Mesothelial cell of epicardium (in vitro differentiated cells): ENCODE data around the gene EEFSEC. TPM values are rescaled to one million over a fixed set of nuclear protein-coding genes. Genes with fewer than 3 reads are reported as not detected.
A peak's percentile ranks its signal among the peaks of the same experiment; 100 is the strongest.

ENCODE experiments used
- DNase-seq, 2 experiments: peaks; one replicate each; pipeline ENCODE4 v3.0.0; 2021; ENCODE audit warnings: low spot score in 2 of 2; ENCODE audit not compliant: unreplicated experiment in 2 of 2
- H3K27ac Mint-ChIP-seq: 2 replicates; pipeline ENCODE4 v1.8.0; 2021; ENCODE audit warnings: mixed read lengths
- H3K27me3 Mint-ChIP-seq: 2 replicates; pipeline ENCODE4 v1.8.0; 2021; ENCODE audit warnings: low read depth, mixed read lengths
- H3K36me3 Mint-ChIP-seq: 2 replicates; pipeline ENCODE4 v1.8.0; 2021; ENCODE audit warnings: mixed read lengths
- H3K4me1 Mint-ChIP-seq: 2 replicates; pipeline ENCODE4 v1.8.0; 2021; ENCODE audit warnings: mixed read lengths
- H3K4me3 Mint-ChIP-seq: 2 replicates; pipeline ENCODE4 v1.8.0; 2021; ENCODE audit warnings: mild to moderate bottlenecking, moderate library complexity, mixed read lengths
- H3K9me3 Mint-ChIP-seq: 2 replicates; pipeline ENCODE4 v1.8.0; 2021; ENCODE audit warnings: mixed read lengths
- total RNA-seq: library from RNA; stranded (reverse); gene quantifications from 3 replicates; pipeline ENCODE4 v1.2.1, GENCODE V29; 2021
- TF ChIP-seq, protein P1 (sequence below): fragments of 200-600 bp; sonication (generic); IDR thresholded peaks from one replicate; pipeline ENCODE4 v1.5.0; 2021; ENCODE audit warnings: antibody characterized with exemption; ENCODE audit not compliant: unreplicated experiment

Gene EEFSEC
- total RNA-seq, 1 donor from 2014 or later, result 19.4 TPM

DNA sequence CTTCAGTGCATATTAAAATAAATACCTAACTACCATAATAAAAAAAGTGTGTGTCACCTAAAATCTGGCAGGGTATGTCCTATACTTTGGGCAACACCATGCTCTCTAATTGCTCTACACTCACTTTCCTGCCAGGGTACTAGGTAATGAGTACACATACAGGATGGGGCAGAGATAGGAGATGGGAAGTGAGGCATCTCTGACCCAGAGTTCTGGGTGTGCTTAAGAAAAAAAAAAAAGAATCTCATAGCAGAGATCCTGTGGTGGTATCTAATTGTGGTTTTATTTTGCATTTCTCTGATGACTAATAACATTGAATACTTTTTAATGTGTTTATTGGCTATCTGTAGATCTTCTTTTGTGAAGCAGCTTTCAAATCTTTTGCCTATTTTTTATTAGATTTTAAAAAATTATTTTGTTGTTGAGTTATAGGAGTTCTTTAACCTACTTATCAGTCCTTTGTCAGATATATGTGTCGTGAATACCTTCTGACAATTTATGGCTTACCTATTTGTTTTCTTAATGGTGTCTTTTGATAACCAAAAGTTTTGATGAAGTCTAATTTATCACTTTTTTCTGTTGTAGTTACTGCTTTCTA, 48.0 kb downstream of the EEFSEC start:
- no peaks in the 10 kb centered on the region for H3K9me3 Mint-ChIP-seq
- no peak overlapping the region for H3K27ac Mint-ChIP-seq
- no peak overlapping the region for H3K4me3 Mint-ChIP-seq
- peaks cover 49% of the 10 kb centered on the region for H3K4me1 Mint-ChIP-seq
- H3K27me3 Mint-ChIP-seq, result no peaks in the 10 kb centered on the region
- TF ChIP-seq, protein P1, sequence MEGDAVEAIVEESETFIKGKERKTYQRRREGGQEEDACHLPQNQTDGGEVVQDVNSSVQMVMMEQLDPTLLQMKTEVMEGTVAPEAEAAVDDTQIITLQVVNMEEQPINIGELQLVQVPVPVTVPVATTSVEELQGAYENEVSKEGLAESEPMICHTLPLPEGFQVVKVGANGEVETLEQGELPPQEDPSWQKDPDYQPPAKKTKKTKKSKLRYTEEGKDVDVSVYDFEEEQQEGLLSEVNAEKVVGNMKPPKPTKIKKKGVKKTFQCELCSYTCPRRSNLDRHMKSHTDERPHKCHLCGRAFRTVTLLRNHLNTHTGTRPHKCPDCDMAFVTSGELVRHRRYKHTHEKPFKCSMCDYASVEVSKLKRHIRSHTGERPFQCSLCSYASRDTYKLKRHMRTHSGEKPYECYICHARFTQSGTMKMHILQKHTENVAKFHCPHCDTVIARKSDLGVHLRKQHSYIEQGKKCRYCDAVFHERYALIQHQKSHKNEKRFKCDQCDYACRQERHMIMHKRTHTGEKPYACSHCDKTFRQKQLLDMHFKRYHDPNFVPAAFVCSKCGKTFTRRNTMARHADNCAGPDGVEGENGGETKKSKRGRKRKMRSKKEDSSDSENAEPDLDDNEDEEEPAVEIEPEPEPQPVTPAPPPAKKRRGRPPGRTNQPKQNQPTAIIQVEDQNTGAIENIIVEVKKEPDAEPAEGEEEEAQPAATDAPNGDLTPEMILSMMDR, result no peak
- no peak for DNase-seq
- H3K36me3 Mint-ChIP-seq, result peaks cover 5% of the 10 kb centered on the region

DNA sequence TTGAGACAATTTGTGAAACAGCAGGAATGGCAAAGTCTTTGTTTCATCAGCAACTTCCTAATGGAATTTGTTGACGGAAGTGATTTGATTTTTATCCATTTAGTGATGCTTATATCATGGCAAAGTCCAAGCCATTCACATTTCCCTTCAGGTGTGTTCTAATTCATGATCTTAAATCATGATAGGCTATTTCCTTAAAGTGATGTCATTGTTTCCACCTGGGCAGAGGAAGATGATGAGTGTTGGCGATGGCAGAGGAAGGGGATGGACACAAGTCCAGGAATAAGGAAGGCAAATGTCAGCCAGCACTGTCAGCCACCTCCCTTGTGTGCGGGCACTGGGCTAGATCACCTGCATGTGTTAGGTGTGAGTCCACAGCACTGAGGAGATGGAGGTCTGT, 49.9 kb downstream of the EEFSEC start:
- no peaks in the 10 kb centered on the region for H3K9me3 Mint-ChIP-seq
- H3K36me3 Mint-ChIP-seq, result peaks cover 5% of the 10 kb centered on the region
- TF ChIP-seq, protein P1, result no peak
- H3K27me3 Mint-ChIP-seq, result no peaks in the 10 kb centered on the region
- H3K4me3 Mint-ChIP-seq, result no peak overlapping the region
- no peak overlapping the region for H3K27ac Mint-ChIP-seq
- H3K4me1 Mint-ChIP-seq, result peaks cover 50% of the 10 kb centered on the region
- no peak for DNase-seq

DNA sequence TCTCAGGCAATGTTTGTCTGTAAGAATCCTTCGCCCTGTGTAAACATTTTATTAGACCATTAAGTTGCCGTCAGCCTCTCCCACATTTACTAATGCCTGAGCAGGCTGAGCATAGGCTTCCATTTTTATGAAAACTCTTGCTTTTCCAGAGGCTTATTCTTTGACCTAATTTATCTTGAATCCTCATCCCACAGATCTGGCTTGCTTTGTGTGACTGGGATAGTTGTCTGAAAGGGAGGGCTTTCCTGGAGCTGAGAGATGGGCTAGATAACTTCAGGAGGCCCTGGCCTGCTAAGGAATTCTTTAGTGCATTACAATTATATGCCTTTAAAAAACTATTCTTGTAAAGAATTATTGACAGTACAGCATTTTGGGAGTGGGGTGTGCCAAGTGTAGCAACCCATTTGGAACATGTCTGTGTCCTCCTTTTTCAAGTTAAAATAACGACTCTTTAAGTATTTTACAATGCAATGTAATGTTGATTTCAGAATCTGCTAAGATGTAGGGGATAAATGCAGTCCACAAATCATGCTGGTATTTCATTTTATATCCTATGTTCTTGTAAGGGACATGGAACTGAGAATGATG, 52.4 kb downstream of the EEFSEC start:
- TF ChIP-seq, protein P1, result no peak
- peaks cover 52% of the 10 kb centered on the region for H3K4me1 Mint-ChIP-seq
- DNase-seq, result no peak
- H3K4me3 Mint-ChIP-seq, result no peak overlapping the region
- H3K27me3 Mint-ChIP-seq, result no peaks in the 10 kb centered on the region
- peaks cover 5% of the 10 kb centered on the region for H3K36me3 Mint-ChIP-seq
- no peaks in the 10 kb centered on the region for H3K9me3 Mint-ChIP-seq
- H3K27ac Mint-ChIP-seq, result peak overlapping the region; percentile 83

DNA sequence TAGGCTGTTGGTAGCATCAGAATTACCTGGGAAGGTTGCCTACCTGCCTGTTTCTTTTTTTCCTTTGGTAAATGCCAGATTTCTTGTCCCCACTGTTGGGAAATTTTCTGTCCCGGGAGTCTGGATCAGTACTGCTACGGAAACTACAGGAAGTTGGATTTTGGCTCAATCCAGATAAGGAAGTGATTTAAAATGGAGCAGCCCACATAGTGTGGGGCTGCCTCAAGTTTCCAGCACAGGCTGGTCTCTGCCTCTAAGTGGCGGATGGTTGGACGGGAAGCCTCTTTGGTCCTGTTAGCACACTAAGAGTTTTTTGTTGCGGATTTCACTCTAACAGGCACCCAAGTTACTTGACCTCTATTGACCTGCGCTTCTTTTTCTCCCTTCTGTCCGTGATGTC, 54.7 kb downstream of the EEFSEC start:
- no peak for DNase-seq
- Mint-ChIP-seq H3K4me1 (peaks cover 52% of the 10 kb centered on the region), H3K27ac (peak overlapping the region; percentile 80), H3K9me3 (no peaks in the 10 kb centered on the region), H3K27me3 (no peaks in the 10 kb centered on the region), H3K4me3 (no peak overlapping the region), H3K36me3 (peaks cover under 1% of the 10 kb centered on the region)
- TF ChIP-seq, protein P1, result no peak

DNA sequence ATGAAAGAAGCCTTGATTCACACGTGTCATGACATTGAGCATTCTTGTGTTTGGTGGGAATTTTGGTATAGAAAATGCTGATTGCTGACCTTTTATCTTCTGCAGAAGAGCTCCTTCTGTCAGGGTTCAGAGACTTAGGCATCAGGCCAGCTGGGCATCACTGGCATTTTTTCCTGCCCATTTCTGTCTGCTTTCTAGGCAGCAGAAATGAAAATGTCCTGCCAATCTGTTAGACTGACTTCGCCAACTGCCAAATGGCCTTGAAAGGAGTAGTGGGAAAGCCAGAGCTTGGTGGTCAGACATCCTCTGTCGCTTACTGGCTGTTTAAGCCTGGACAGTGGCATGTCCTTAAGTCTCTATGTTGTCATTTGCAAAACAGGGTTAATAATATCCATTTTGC, 57.4 kb downstream of the EEFSEC start:
- no peak for DNase-seq
- TF ChIP-seq, protein P1, result no peak
- Mint-ChIP-seq H3K4me3 (no peak overlapping the region), H3K4me1 (peaks cover 31% of the 10 kb centered on the region), H3K27me3 (no peaks in the 10 kb centered on the region), H3K27ac (no peak overlapping the region), H3K36me3 (no peaks in the 10 kb centered on the region), H3K9me3 (no peaks in the 10 kb centered on the region)
